RPMI7951 (cell line): ENCODE measurements around the gene PTER. TPM values are rescaled to one million over a fixed set of nuclear protein-coding genes. Genes with fewer than 3 reads are reported as not detected.

ENCODE experiments used
- DNase-seq: peaks from one replicate; pipeline ENCODE4 v3.0.0-alpha.2; 2012; ENCODE audit warnings: low read depth
- total RNA-seq: library from RNA; depleted of rRNA; stranded (reverse); fragments of >200 nt; shearing (Covaris generic); gene quantifications from 2 replicates; pipeline ENCODE4 v1.2.3, GENCODE V29; 2014; rRNA removed

Gene PTER
- total RNA-seq, 1 experiment from 2014 or later, result 41.9 TPM

DNA sequence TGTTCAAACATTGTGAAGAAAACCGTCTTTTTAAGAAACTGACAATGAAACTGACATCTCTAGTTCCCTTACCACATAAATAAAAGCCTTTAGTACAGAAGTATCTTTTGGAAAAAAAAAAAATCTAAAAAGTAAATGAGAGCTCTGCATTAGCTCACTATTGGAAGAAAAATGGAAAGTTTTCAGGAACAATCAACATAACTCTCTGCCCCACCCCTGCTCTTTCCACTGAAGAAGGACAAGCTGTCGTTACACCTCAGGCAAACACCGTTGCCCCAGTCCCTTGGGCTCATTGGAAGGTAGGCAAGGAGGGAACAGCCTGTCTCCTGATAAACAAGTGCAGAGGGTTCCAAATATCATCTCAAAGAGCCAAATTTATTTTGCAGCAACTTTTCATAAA, 107.3 kb downstream of the PTER start:
- no peak for DNase-seq

- DNase-seq, result no peak
These were observed 107.8 kb downstream of the PTER start for GRCh38 chr10:16544591-16544990.

DNA sequence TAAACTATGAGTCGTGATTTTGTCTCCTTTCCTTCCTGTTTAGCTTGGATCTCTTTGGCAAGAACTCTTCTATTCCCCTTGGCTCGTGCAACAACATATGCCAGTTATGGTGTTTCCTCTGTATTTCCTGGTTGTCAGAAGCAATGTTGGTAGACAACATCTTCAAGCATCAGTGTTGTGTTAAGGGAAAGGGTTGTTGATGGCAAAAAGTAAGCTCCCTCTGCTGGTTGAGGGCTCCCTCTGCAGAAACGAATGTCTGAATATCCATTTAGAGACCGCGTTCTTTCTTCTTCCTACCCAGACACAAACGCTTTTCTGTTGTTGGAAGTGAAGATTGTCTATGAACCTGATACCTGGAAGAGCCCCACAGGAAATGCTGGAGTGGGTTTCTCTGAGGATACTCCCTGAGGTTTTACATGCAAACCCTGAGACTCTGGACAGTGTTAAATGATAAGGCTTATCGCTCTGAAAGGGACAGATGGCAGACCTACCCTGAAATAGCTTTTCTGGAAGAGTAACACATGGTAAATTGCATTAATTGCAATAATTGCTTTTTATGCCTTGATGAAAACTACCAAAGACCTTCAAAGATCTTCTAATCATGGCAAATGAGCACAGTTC, 108.4 kb downstream of the PTER start:
- DNase-seq, result peak; percentile 50

DNA sequence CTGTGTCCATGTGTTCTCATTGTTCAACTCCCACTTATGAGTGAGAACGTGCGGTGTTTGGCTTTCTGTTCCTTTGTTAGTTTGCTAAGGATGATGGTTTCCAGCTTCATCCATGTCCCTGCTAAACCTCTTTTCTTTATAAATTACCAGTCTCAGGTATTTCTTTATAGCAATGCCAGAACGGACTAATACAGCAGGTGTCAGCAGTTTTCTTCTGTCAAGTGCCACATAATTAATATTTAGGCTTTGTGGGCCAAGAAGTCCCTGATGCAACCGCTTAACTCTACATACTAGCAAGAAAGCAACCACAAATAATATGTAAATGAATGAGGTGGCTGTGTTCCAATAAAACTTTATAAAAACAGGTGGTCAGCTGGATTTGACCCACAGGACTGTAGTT, 111.2 kb downstream of the PTER start:
- DNase-seq, result no peak

DNA sequence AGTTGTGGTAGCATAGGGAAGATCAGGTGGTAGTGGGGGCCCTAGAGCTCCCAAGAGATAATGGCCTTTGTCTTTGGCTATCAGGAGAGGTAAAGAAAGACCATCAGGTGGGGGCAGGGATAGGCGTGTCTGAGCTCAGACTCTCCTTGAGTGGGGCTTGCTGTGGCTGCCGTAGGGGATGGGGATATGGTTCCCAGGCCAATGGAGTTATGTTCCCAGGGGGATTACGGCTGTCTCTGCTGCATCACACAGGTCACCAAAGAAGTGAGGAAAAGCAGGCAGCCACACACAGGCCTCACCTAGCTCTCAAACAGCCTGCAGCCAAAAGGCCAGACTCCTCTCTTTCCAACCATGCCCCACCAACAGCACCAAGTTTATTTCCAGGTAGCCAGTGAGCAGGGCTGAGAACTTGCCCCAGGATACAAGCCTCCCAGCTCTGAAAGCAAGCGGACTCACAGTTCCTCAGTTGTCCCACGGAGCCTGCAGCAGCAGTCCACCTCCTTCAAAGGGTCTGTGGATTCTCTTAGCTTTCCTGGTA, 122.5 kb downstream of the PTER start:
- no peak for DNase-seq

DNA sequence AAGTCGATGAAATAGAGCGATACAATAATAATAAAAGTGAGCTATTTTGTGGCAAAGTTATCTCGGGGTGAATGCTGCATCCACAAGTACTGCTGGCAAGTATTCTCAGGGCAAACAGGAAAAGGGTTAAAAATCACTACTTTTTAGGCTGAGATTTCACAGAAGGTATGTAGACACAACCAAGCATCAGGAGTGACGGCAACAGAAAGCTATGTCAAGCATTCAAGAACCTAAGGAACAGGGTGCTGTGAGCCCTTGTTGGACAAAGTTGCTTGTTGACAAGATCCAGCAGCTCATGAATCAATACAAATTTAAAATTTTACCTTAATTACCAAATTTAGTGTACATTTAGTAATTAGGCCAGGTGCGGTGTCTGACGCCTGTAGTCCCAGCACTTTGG, 126.1 kb downstream of the PTER start:
- no peak for DNase-seq

Other genes with a start within 250 kb of the PTER start
- not detected in 2 replicates for gene C1QL3, start 84.9 kb downstream of the PTER start, total RNA-seq